Neuronal stem cell (in vitro differentiated cells): ENCODE measurements around the gene CDC25B. TPM values are rescaled to one million over a fixed set of nuclear protein-coding genes. Genes with fewer than 3 reads are reported as not detected.

ENCODE experiments used
- DNase-seq: peaks from one replicate; pipeline ENCODE4 v3.0.0-alpha.2; 2013; ENCODE audit warnings: low spot score
- H2AFZ ChIP-seq: one replicate; pipeline ENCODE4 v1.6.1; 2013; ENCODE audit warnings: mild to moderate bottlenecking, low read length, inconsistent platforms
- H2AK5ac ChIP-seq: 2 replicates; pipeline ENCODE4 v1.6.1; 2013; ENCODE audit warnings: low read depth, mild to moderate bottlenecking, inconsistent platforms, low read length, moderate library complexity, mixed read lengths
- H2BK120ac ChIP-seq: 2 replicates; pipeline ENCODE4 v1.6.1; 2013; ENCODE audit warnings: low read depth, mild to moderate bottlenecking, inconsistent platforms, low read length, moderate library complexity, mixed read lengths
- H2BK12ac ChIP-seq: one replicate; pipeline ENCODE4 v1.6.1; 2013; ENCODE audit warnings: low read length, inconsistent platforms
- H2BK15ac ChIP-seq: 2 replicates; pipeline ENCODE4 v1.6.1; 2013; ENCODE audit warnings: mild to moderate bottlenecking, low read length, inconsistent platforms, mixed read lengths
- H2BK5ac ChIP-seq: one replicate; pipeline ENCODE4 v1.6.1; 2013; ENCODE audit warnings: inconsistent platforms, mild to moderate bottlenecking, low read length, moderate library complexity
- H3K14ac ChIP-seq: one replicate; pipeline ENCODE4 v1.6.1; 2013; ENCODE audit warnings: low read length, inconsistent platforms
- H3K18ac ChIP-seq: 2 replicates; pipeline ENCODE4 v1.6.1; 2013; ENCODE audit warnings: low read length, inconsistent platforms
- H3K23ac ChIP-seq: 2 replicates; pipeline ENCODE4 v1.6.1; 2013; ENCODE audit warnings: low read depth, mild to moderate bottlenecking, mixed read lengths, low read length, inconsistent platforms; ENCODE audit not compliant: poor library complexity
- H3K27ac ChIP-seq: replicated peaks from 3 replicates; pipeline ENCODE4 v1.5.1; 2013; ENCODE audit warnings: low read length, inconsistent platforms
- H3K27me3 ChIP-seq, 3 experiments: 2 replicates each; pipeline ENCODE4 v1.6.1; 2013; ENCODE audit warnings: low read length in 3 of 3, mild to moderate bottlenecking in 2 of 3, inconsistent platforms in 1 of 3, low read depth in 1 of 3, mixed read lengths in 1 of 3, moderate library complexity in 1 of 3; ENCODE audit not compliant: control insufficient read depth in 3 of 3, insufficient read depth in 3 of 3
- H3K36me3 ChIP-seq, 2 donors: replicated peaks in 1 of 2; 2 replicates each; pipeline ENCODE4 v1.6.1; 2013; ENCODE audit warnings: low read length in 2 of 2; ENCODE audit not compliant: control insufficient read depth in 2 of 2, insufficient read depth in 2 of 2
- H3K4ac ChIP-seq: 2 replicates; pipeline ENCODE4 v1.6.1; 2013; ENCODE audit warnings: inconsistent platforms, mild to moderate bottlenecking, low read length, moderate library complexity
- H3K4me1 ChIP-seq, 2 donors: 1 replicate in 1 of 2; 2 replicates in 1 of 2; pipeline ENCODE4 v1.6.1; 2013; ENCODE audit warnings: low read length in 2 of 2, low read depth in 1 of 2; ENCODE audit not compliant: control insufficient read depth in 2 of 2, insufficient read depth in 1 of 2
- H3K4me2 ChIP-seq: one replicate; pipeline ENCODE4 v1.6.1; 2013; ENCODE audit warnings: mild to moderate bottlenecking, low read length, inconsistent platforms; ENCODE audit not compliant: insufficient read depth, poor library complexity, severe bottlenecking
- H3K4me3 ChIP-seq, 2 donors: 2 replicates each; pipeline ENCODE4 v1.5.1; 2013; ENCODE audit warnings: low read length in 2 of 2, mild to moderate bottlenecking in 2 of 2, inconsistent platforms in 1 of 2, moderate library complexity in 1 of 2
- H3K79me1 ChIP-seq: one replicate; pipeline ENCODE4 v1.6.1; 2013; ENCODE audit warnings: low read depth, mild to moderate bottlenecking, inconsistent platforms, low read length, moderate library complexity
- H3K9ac ChIP-seq: one replicate; pipeline ENCODE4 v1.6.1; 2013; ENCODE audit warnings: mild to moderate bottlenecking, low read depth, low read length, inconsistent platforms; ENCODE audit not compliant: poor library complexity
- H3K9me3 ChIP-seq, 2 donors: replicated peaks in 1 of 2; 2 replicates each; pipeline versions ENCODE3 to v1.6.1; 2013; ENCODE audit warnings: low read length in 2 of 2, mild to moderate bottlenecking in 2 of 2, inconsistent platforms in 1 of 2, low read depth in 1 of 2, mixed read lengths in 1 of 2, moderate library complexity in 1 of 2; ENCODE audit not compliant: control insufficient read depth in 2 of 2, insufficient read depth in 1 of 2
- H4K8ac ChIP-seq: one replicate; pipeline ENCODE4 v1.6.1; 2013; ENCODE audit warnings: low read depth, mild to moderate bottlenecking, inconsistent platforms, low read length, moderate library complexity
- H4K91ac ChIP-seq: one replicate; pipeline ENCODE4 v1.6.1; 2013; ENCODE audit warnings: low read length, low read depth, mild to moderate bottlenecking, inconsistent platforms; ENCODE audit not compliant: poor library complexity
- whole genome bisulfite sequencing, 2 donors: extraction: QIAGEN DNeasy Blood & Tissue Kit; methylation state at CpG; one replicate each; pipeline ENCODE4 v1.1.7; 2013; ENCODE audit warnings: missing lambda C conversion rate in 2 of 2, mixed read lengths in 1 of 2; ENCODE audit not compliant: insufficient read length in 2 of 2, insufficient replicate concordance in 1 of 2; ENCODE audit errors: extremely low coverage in 2 of 2; 5-methylcytosine and 5-hydroxymethylcytosine counted together
- polyA plus RNA-seq, 2 experiments: library from polyadenylated mRNA; stranded (reverse); fragments of 200-250 nt; gene quantifications; one replicate each; pipeline ENCODE4 v1.2.3, GENCODE V29; 2013

CDC25B gene
- polyA plus RNA-seq (2013, experiment 1 of 2) = 31.6 TPM
- 31.4 TPM for polyA plus RNA-seq (2013, experiment 2 of 2)

DNA sequence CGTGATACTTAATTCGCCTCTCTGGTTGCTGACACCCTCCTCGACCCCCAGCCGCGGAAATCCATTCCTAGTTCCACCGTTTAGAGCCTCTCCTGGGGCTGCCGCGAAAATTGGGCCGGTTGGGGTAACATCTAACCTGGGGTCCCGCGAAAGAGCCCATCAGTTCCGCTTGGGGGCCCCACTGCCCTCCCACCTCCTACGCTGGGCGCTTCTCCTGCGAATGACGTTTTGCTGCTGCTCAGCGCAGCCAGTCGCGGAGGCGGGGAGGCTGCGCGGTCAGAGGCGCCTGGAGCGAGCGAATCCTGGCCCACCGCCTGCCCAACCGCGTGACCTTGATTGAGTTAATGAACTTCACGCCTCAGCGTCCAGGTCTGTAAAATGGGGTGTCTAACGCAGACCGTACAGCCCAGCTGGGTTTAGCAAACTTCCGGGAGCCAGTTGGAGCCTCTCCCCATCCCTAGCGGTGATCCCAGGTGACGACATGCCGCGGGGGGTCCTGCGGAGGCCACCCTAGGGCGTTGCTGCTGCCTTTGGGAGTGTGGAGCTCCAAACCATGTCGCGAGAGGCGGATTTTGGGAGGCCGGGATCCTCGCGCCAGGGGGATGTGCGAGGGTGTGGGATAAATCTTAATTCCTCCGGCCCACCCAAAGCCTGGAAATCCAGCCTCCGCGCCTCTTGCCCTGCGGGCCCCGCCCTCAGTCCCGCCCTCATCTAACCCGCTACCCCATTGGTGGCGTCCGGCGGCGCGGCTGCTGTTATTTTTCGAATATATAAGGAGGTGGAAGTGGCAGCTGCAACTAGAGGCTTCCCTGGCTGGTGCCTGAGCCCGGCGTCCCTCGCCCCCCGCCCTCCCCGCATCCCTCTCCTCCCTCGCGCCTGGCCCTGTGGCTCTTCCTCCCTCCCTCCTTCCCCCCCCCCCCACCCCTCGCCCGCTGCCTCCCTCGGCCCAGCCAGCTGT lies at the start of gene CDC25B:
CDC25B (plus strand) TSS at position 800 of the 958 bp plus-strand sequence. CDS start 222 bp downstream, outside the sequence.
- peaks cover 0 to 6% of the 10 kb centered on the region in 2 donors for H3K36me3 ChIP-seq
- H3K4ac ChIP-seq = no peak within 1 kb of the TSS
- peak; percentile 84 for DNase-seq
- no peak within 1 kb of the TSS for H4K8ac ChIP-seq
- peak within 1 kb of the TSS; percentile 92 for H2BK15ac ChIP-seq
- H2BK5ac ChIP-seq = peak within 1 kb of the TSS; percentile 78
- H4K91ac ChIP-seq = peak within 1 kb of the TSS; percentile 43
- no peak within 1 kb of the TSS for H2BK12ac ChIP-seq
- H3K4me3 ChIP-seq = peak within 1 kb of the TSS; percentile 58 to 88
- H3K23ac ChIP-seq = peak within 1 kb of the TSS; percentile 23
- H3K27ac ChIP-seq = no peak within 1 kb of the TSS
- no peaks in the 10 kb centered on the region for H3K9me3 ChIP-seq
- peak within 1 kb of the TSS; percentile 72 for H2BK120ac ChIP-seq
- H3K18ac ChIP-seq = peak within 1 kb of the TSS; percentile 92
- H3K4me1 ChIP-seq = peaks cover 28 to 39% of the 10 kb centered on the region in 2 donors
- H2AK5ac ChIP-seq = peak within 1 kb of the TSS; percentile 99
- peak within 1 kb of the TSS; percentile 91 for H3K4me2 ChIP-seq
- peaks cover 0 to 7% (median 0%) of the 10 kb centered on the region in 3 experiments for H3K27me3 ChIP-seq
- H3K14ac ChIP-seq = peak within 1 kb of the TSS; percentile 89
- WGBS, 2 donors = no CpG with 5 or more reads among the region's 69 CpGs
- H3K79me1 ChIP-seq = peaks cover 6% of the 10 kb centered on the region
- H3K9ac ChIP-seq = peak within 1 kb of the TSS; percentile 83
- H2AFZ ChIP-seq = peak within 1 kb of the TSS; percentile 95

- DNase-seq = no peak
- Histone ChIP-seq H3K27ac (no peak overlapping the region), H3K9ac (no peak overlapping the region), H3K4ac (no peak overlapping the region), H3K79me1 (no peaks in the 10 kb centered on the region), H4K8ac (no peak overlapping the region), H2AFZ (no peak overlapping the region), H2BK12ac (no peak overlapping the region), H3K9me3 (peaks cover 0 to 2% of the 10 kb centered on the region in 2 donors), H3K18ac (no peak overlapping the region), H3K23ac (peak overlapping the region; percentile 47), H2BK120ac (no peak overlapping the region), H3K14ac (no peak overlapping the region), H3K27me3 (peaks cover 12 to 71% (median 27%) of the 10 kb centered on the region in 3 experiments), H3K36me3 (peaks cover 0 to 10% of the 10 kb centered on the region in 2 donors), H3K4me3 (no peak overlapping the region), H2AK5ac (no peak overlapping the region), H3K4me1 (peaks cover 0 to 10% of the 10 kb centered on the region in 2 donors), H4K91ac (no peak overlapping the region), H2BK5ac (no peak overlapping the region), H2BK15ac (no peak overlapping the region), H3K4me2 (no peak overlapping the region)
- WGBS, 2 donors = no CpG with 5 or more reads among the region's 2 CpGs
Measured at GRCh38 chr20:3747471-3747870, 48.6 kb upstream of the CDC25B start.

DNA sequence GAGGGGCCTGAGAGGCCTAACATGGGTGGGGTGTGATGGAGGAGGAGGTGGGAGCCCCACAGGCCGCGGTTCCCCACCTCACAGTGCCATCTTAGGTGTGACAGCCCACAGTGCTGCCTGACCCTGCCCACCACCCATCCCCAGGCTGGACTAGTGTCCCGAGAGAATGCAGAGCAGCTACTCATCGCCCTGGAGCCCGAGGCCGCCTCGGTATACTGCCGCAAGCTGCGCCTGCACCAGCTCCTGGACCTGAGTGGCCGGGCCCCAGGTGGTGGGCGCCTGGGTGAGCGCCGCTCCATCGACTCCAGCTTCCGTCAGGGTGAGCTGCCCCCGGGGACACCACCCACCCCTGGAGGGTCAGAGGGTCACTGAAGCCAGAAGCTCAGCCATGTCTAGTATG lies 48.0 kb upstream of the CDC25B start:
- H4K91ac ChIP-seq = no peak overlapping the region
- peaks cover 0 to 10% of the 10 kb centered on the region in 2 donors for H3K4me1 ChIP-seq
- no peak overlapping the region for H2BK12ac ChIP-seq
- no peak overlapping the region for H3K18ac ChIP-seq
- peak overlapping the region; percentile 91 for H3K14ac ChIP-seq
- no peak overlapping the region for H3K4me3 ChIP-seq
- no peaks in the 10 kb centered on the region for H3K79me1 ChIP-seq
- peaks cover 0 to 2% of the 10 kb centered on the region in 2 donors for H3K9me3 ChIP-seq
- H3K4ac ChIP-seq = no peak overlapping the region
- no peak overlapping the region for H3K27ac ChIP-seq
- H3K23ac ChIP-seq = no peak overlapping the region
- H3K4me2 ChIP-seq = no peak overlapping the region
- no peak for DNase-seq
- no peak overlapping the region for H2BK120ac ChIP-seq
- WGBS, 2 donors = no CpG with 5 or more reads among the region's 16 CpGs
- H2AK5ac ChIP-seq = peak overlapping the region; percentile 38
- H3K36me3 ChIP-seq = peaks cover 0 to 10% of the 10 kb centered on the region in 2 donors
- H2AFZ ChIP-seq = no peak overlapping the region
- H3K27me3 ChIP-seq = peaks cover 12 to 76% (median 27%) of the 10 kb centered on the region in 3 experiments
- H3K9ac ChIP-seq = no peak overlapping the region
- peak overlapping the region; percentile 17 for H4K8ac ChIP-seq
- H2BK15ac ChIP-seq = no peak overlapping the region
- no peak overlapping the region for H2BK5ac ChIP-seq
